Keratinocyte (primary cell): Measurements from ENCODE around the gene IGSF8. TPM values are rescaled to one million over a fixed set of nuclear protein-coding genes. Genes with fewer than 3 reads are reported as not detected.

ENCODE experiments used
- DNase-seq: peaks from one replicate; pipeline ENCODE4 v3.0.0-alpha.2; 2011; ENCODE audit warnings: low read depth, missing footprints, low spot score
- FAIRE-seq: peaks from 2 replicates; lab custom pipeline; 2011; peaks lifted over from hg19 to GRCh38; lab: Jason Lieb, UNC
- H2AFZ ChIP-seq: 2 replicates; pipeline ENCODE4 v1.6.0; 2012; ENCODE audit warnings: low read length, control low read depth, inconsistent platforms; ENCODE audit not compliant: control insufficient read depth
- H3K27ac ChIP-seq: 2 replicates; pipeline ENCODE4 v1.5.1; 2011; ENCODE audit warnings: low read length; ENCODE audit not compliant: control insufficient read depth, insufficient read depth
- H3K27me3 ChIP-seq: 3 replicates; pipeline ENCODE4 v1.6.0; 2011; ENCODE audit warnings: low read length; ENCODE audit not compliant: control insufficient read depth, insufficient read depth; ENCODE audit errors: extremely low read depth
- H3K36me3 ChIP-seq, 2 experiments: 2 replicates in 1 of 2; 3 replicates in 1 of 2; pipeline ENCODE4 v1.5.1; 2011; ENCODE audit warnings: low read length in 2 of 2, mild to moderate bottlenecking in 1 of 2; ENCODE audit not compliant: control insufficient read depth in 2 of 2, insufficient read depth in 2 of 2; ENCODE audit errors: extremely low read depth in 1 of 2
- H3K4me1 ChIP-seq: 3 replicates; pipeline ENCODE4 v1.5.1; 2011; ENCODE audit warnings: low read length; ENCODE audit not compliant: control insufficient read depth, insufficient read depth; ENCODE audit errors: extremely low read depth
- H3K4me2 ChIP-seq: 3 replicates; pipeline ENCODE4 v1.6.0; 2011; ENCODE audit warnings: low read depth, low read length; ENCODE audit not compliant: control insufficient read depth, insufficient read depth; ENCODE audit errors: extremely low read depth
- H3K4me3 ChIP-seq, 3 experiments: fragments of 200-600 bp in 1 of 3; sonication (generic) in 1 of 3; 2 replicates in 2 of 3; 3 replicates in 1 of 3; pipeline ENCODE4 v1.5.1; 2011 to 2016; ENCODE audit warnings: low read length in 3 of 3, mild to moderate bottlenecking in 3 of 3, control low read depth in 2 of 3, inconsistent platforms in 1 of 3, low read depth in 1 of 3, mixed read lengths in 1 of 3, mixed run types in 1 of 3, moderate library complexity in 1 of 3; ENCODE audit not compliant: control insufficient read depth in 2 of 3, insufficient read depth in 2 of 3; ENCODE audit errors: extremely low read depth in 1 of 3
- H3K79me2 ChIP-seq: 2 replicates; pipeline ENCODE4 v1.6.0; 2012; ENCODE audit warnings: low read length; ENCODE audit not compliant: control insufficient read depth, insufficient read depth
- H3K9ac ChIP-seq: 3 replicates; pipeline ENCODE4 v1.6.0; 2011; ENCODE audit warnings: low read length; ENCODE audit not compliant: control insufficient read depth, insufficient read depth; ENCODE audit errors: extremely low read depth
- H3K9me1 ChIP-seq: 3 replicates; pipeline ENCODE4 v1.6.0; 2011; ENCODE audit warnings: low read length; ENCODE audit not compliant: control insufficient read depth, insufficient read depth; ENCODE audit errors: extremely low read depth
- H3K9me3 ChIP-seq: 2 replicates; pipeline ENCODE4 v1.5.1; 2012; ENCODE audit warnings: low read depth, low read length; ENCODE audit not compliant: control insufficient read depth
- H4K20me1 ChIP-seq: 3 replicates; pipeline ENCODE4 v1.6.0; 2011; ENCODE audit warnings: low read length; ENCODE audit not compliant: control insufficient read depth, insufficient read depth; ENCODE audit errors: extremely low read depth
- EZH2 ChIP-seq: IDR thresholded peaks from one replicate; pipeline ENCODE4 v1.6.1; 2012; ENCODE audit warnings: inconsistent platforms, mild to moderate bottlenecking, low read length, moderate library complexity
- dilution Hi-C: fragments of 300-500 bp; cut with MboI; formaldehyde crosslinking; loops from one replicate; pipeline ENCODE4 v1.7.0; 2020; ENCODE audit warnings: low sequenced_read_pairs; ENCODE audit not compliant: extremely low pct_ligation_motif_present
- polyA plus RNA-seq, 5 experiments: library from polyadenylated mRNA; depleted of rRNA in 3 of 5; stranded (reverse) in 3 of 5; stranded (forward) in 1 of 5; unstranded in 1 of 5; fragments of >200 nt; gene quantifications; 1 replicate in 1 of 5; 2 replicates in 3 of 5; 3 replicates in 1 of 5; pipeline versions ENCODE4 v1.2.1 to v1.2.3, GENCODE V29; 2011 to 2012; ENCODE audit warnings: missing spikeins in 2 of 5, low read depth in 1 of 5, low replicate concordance in 1 of 5
- TF ChIP-seq, protein P1 (sequence below), 3 experiments: IDR thresholded peaks in 1 of 3; conservative IDR thresholded peaks in 1 of 3; optimal IDR thresholded peaks in 1 of 3; 2 replicates in 2 of 3; 3 replicates in 1 of 3; pipeline versions ENCODE3 to v1.5.1; 2011; ENCODE audit warnings: low read length in 3 of 3, mild to moderate bottlenecking in 3 of 3, moderate library complexity in 2 of 3, control low read depth in 1 of 3, inconsistent platforms in 1 of 3; ENCODE audit not compliant: insufficient read depth in 2 of 3; ENCODE audit errors: extremely low read depth in 1 of 3

The IGSF8 gene
- polyA plus RNA-seq, 1 donor (not counting 4 experiments of a cell fraction or from before 2014, with no cell fraction given), result 16.5 TPM

DNA sequence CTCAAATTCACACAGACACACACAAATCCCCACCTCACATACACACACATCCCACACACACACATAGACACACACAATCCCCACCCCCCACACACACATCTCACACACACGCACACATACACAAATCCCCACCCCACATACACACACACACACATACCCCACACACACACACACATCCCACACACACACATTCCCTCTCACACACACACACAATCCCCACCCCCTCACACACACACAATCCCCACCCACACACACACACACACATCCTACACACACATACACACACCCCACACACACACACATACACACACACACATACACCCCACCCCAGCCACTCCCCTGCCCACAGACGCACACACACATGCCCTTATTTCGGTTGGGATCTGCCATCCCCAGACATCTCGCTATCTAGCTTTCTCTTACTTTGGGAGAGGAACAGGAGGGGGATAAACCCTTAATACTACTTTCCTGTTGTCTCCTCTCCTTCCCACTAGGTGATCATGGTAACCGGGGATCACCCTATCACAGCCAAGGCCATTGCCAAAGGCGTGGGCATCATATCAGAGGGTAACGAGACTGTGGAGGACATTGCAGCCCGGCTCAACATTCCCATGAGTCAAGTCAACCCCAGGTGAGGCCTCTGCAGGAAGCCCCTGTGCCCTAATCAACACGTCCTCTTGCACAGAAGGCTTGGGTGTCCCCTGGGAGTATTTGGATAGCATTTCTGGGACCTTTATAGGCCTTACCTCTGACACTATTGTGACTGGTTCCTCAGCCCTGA is 35.8 kb upstream of the IGSF8 start:
- no peak overlapping the region for H2AFZ ChIP-seq
- H3K4me2 ChIP-seq, result no peak overlapping the region
- dilution Hi-C loops, result no loop called here
- no peaks in the 10 kb centered on the region for H4K20me1 ChIP-seq
- H3K79me2 ChIP-seq, result no peaks in the 10 kb centered on the region
- H3K4me1 ChIP-seq, result no peaks in the 10 kb centered on the region
- H3K27me3 ChIP-seq, result peaks cover 17% of the 10 kb centered on the region
- no peak overlapping the region for H3K9ac ChIP-seq
- H3K36me3 ChIP-seq, result no peaks in the 10 kb centered on the region
- DNase-seq, result no peak
- no peaks in the 10 kb centered on the region for H3K9me1 ChIP-seq
- H3K27ac ChIP-seq, result no peak overlapping the region
- FAIRE-seq, result no peak
- no peak overlapping the region for H3K4me3 ChIP-seq
- no peak for TF ChIP-seq EZH2
- TF ChIP-seq, protein P1, sequence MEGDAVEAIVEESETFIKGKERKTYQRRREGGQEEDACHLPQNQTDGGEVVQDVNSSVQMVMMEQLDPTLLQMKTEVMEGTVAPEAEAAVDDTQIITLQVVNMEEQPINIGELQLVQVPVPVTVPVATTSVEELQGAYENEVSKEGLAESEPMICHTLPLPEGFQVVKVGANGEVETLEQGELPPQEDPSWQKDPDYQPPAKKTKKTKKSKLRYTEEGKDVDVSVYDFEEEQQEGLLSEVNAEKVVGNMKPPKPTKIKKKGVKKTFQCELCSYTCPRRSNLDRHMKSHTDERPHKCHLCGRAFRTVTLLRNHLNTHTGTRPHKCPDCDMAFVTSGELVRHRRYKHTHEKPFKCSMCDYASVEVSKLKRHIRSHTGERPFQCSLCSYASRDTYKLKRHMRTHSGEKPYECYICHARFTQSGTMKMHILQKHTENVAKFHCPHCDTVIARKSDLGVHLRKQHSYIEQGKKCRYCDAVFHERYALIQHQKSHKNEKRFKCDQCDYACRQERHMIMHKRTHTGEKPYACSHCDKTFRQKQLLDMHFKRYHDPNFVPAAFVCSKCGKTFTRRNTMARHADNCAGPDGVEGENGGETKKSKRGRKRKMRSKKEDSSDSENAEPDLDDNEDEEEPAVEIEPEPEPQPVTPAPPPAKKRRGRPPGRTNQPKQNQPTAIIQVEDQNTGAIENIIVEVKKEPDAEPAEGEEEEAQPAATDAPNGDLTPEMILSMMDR (optimal IDR thresholded peaks at IDR 0.05 in 1 of 3, IDR thresholded peaks at IDR 0.05 in 1 of 3, conservative IDR thresholded peaks at IDR 0.05 in 1 of 3; ENCODE audit: extremely low read depth in 1 of 3, insufficient read depth in 2 of 3, low read length in 3 of 3), result no peak
- H3K9me3 ChIP-seq, result no peaks in the 10 kb centered on the region

DNA sequence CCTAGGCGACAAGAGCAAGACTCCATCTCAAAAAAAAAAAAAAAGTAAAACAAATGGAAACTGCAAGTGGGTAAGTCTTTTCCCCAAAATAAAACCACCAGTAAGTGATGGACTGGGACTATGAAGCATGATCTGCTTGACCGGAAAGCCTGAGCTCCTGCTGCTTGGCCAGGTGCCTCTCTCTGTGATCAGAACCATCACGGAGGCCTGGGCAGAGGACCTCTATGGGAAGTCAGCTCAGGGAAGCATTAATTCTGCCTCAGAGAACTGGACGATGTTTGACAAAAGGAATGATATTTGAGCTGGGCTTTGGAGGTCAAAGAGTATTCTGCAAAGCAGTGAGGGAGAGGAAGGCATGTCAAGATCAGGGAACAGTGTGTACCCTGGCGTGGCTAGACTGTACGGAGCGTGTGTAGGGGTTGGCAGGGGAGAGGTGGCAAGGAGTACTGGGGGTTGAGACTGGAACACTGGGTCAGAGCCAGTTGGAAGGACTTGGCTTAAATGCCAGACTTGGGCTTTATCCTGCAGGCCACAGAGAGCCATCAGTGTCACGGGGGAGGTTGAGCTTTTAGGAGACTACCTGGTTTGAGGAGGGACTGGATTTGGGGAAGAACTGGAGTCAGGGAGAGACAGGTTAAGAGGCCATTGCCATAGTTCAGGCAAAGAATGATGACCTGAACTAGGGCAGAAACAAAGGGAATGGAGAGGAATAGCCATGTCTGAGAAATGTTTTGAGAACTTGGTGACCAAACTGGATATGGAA is 33.6 kb upstream of the IGSF8 start:
- FAIRE-seq, result no peak
- H3K36me3 ChIP-seq, result no peaks in the 10 kb centered on the region

More for the DNA sequence above, 33.6 kb upstream of the IGSF8 start:
- Histone ChIP-seq H3K27ac (no peak overlapping the region), H4K20me1 (no peaks in the 10 kb centered on the region), H3K9me1 (no peaks in the 10 kb centered on the region), H3K4me3 (no peak overlapping the region), H2AFZ (no peak overlapping the region), H3K9ac (no peak overlapping the region), H3K9me3 (no peaks in the 10 kb centered on the region), H3K4me2 (no peak overlapping the region), H3K4me1 (no peaks in the 10 kb centered on the region), H3K27me3 (peaks cover 17% of the 10 kb centered on the region), H3K79me2 (no peaks in the 10 kb centered on the region)
- no peak for DNase-seq
- dilution Hi-C loops, result no loop called here
- TF ChIP-seq, protein P1 (optimal IDR thresholded peaks at IDR 0.05 in 1 of 3, IDR thresholded peaks at IDR 0.05 in 1 of 3, conservative IDR thresholded peaks at IDR 0.05 in 1 of 3; ENCODE audit: extremely low read depth in 1 of 3, insufficient read depth in 2 of 3, low read length in 3 of 3), result no peak
- no peak for TF ChIP-seq EZH2
